Duodenal mucosa (tissue), 2 donors: ENCODE results near the gene SPACA7.

Source experiments
- H3K27ac ChIP-seq: one replicate; pipeline ENCODE4 v1.7.0; 2013; ENCODE audit warnings: low read depth, low read length
- H3K27me3 ChIP-seq, 2 donors: one replicate each; pipeline ENCODE4 v1.7.0; 2013; ENCODE audit warnings: low read length in 2 of 2, control low read depth in 1 of 2; ENCODE audit not compliant: insufficient read depth in 2 of 2, control insufficient read depth in 1 of 2
- H3K36me3 ChIP-seq, 2 donors: one replicate each; pipeline ENCODE4 v1.7.0; 2013; ENCODE audit warnings: low read length in 2 of 2, control low read depth in 1 of 2; ENCODE audit not compliant: insufficient read depth in 2 of 2, control insufficient read depth in 1 of 2
- H3K4me1 ChIP-seq, 2 donors: one replicate each; pipeline ENCODE4 v1.7.0; 2013; ENCODE audit warnings: low read length in 2 of 2, control low read depth in 1 of 2; ENCODE audit not compliant: insufficient read depth in 2 of 2, control insufficient read depth in 1 of 2
- H3K4me3 ChIP-seq, 2 donors: one replicate each; pipeline ENCODE4 v1.7.0; 2013; ENCODE audit warnings: low read length in 2 of 2, low read depth in 1 of 2
- H3K9ac ChIP-seq, 2 donors: one replicate each; pipeline ENCODE4 v1.7.0; 2013; ENCODE audit warnings: low read length in 2 of 2, low read depth in 1 of 2
- H3K9me3 ChIP-seq, 2 donors: one replicate each; pipeline ENCODE4 v1.7.0; 2013; ENCODE audit warnings: low read length in 2 of 2, control low read depth in 1 of 2; ENCODE audit not compliant: control insufficient read depth in 1 of 2

Gene SPACA7

GRCh38 chr13:112446867-112447266 lies 70.7 kb downstream of the SPACA7 start:
- Histone ChIP-seq H3K27me3 (peaks cover 6 to 22% of the 10 kb centered on the region in 2 donors), H3K9me3 (no peaks in the 10 kb centered on the region), H3K36me3 (no peaks in the 10 kb centered on the region)

DNA sequence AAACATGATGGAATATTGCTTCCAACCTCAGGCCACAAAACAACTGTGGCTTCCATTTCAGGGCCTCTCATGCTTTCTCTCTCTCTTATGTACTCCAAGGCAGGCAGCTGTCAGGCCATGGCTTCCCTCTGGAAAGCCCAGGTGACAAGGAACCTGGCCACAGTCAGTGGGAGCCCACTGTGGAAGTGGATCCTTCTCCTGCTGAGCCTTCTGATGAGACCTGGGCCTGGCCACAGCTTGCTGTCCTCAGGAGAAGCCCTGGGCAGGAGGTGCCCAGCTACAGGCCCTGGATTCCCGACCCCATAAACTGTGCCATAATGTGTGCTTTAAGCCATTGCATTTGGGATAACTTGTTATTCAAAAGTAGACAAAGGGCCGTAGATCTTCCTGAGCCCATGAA lies 71.2 kb downstream of the SPACA7 start:
- no peaks in the 10 kb centered on the region for H3K36me3 ChIP-seq
- H3K4me3 ChIP-seq, result no peak overlapping the region
- H3K9ac ChIP-seq, result no peak overlapping the region
- H3K4me1 ChIP-seq, result no peaks in the 10 kb centered on the region
- no peak overlapping the region for H3K27ac ChIP-seq
- peaks cover 6 to 22% of the 10 kb centered on the region in 2 donors for H3K27me3 ChIP-seq
- H3K9me3 ChIP-seq, result no peaks in the 10 kb centered on the region

More at GRCh38 chr13:112446867-112447266, 70.7 kb downstream of the SPACA7 start:
- no peak overlapping the region for H3K27ac ChIP-seq
- H3K4me1 ChIP-seq, result no peaks in the 10 kb centered on the region
- H3K9ac ChIP-seq, result no peak overlapping the region
- H3K4me3 ChIP-seq, result no peak overlapping the region

- H3K4me1 ChIP-seq, result no peaks in the 10 kb centered on the region
- no peak overlapping the region for H3K4me3 ChIP-seq
- no peaks in the 10 kb centered on the region for H3K9me3 ChIP-seq
- H3K27ac ChIP-seq, result no peak overlapping the region
- H3K36me3 ChIP-seq, result no peaks in the 10 kb centered on the region
- peaks cover 6 to 16% of the 10 kb centered on the region in 2 donors for H3K27me3 ChIP-seq
- no peak overlapping the region for H3K9ac ChIP-seq
Measured at GRCh38 chr13:112447761-112448603, 71.8 kb downstream of the SPACA7 start.

GRCh38 chr13:112448621-112449544 lies 72.7 kb downstream of the SPACA7 start:
- Histone ChIP-seq H3K9ac (no peak overlapping the region), H3K4me1 (no peaks in the 10 kb centered on the region), H3K36me3 (no peaks in the 10 kb centered on the region), H3K27ac (no peak overlapping the region), H3K9me3 (no peaks in the 10 kb centered on the region), H3K27me3 (peaks cover under 1 to 7% of the 10 kb centered on the region in 2 donors), H3K4me3 (no peak overlapping the region)

DNA sequence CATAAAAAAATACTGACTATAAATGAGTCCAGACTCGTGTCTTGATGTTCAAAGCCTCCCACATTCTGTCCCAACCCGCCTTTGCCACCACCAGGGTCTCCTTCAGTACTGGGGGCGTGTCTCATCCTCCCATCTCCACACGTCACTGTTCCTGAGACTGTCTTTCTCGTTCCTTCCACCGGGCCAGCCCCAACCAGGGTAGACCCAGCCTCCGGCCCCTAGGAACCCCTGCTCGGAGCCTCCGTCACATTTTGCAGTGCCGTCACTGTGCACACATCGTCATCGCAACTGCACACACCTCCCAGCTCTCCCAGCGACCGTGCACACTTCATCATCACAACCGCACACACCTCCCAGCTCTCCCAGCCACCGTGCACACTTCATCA lies 73.4 kb downstream of the SPACA7 start:
- Histone ChIP-seq H3K4me1 (no peaks in the 10 kb centered on the region), H3K27ac (no peak overlapping the region), H3K36me3 (no peaks in the 10 kb centered on the region), H3K9me3 (no peaks in the 10 kb centered on the region), H3K27me3 (peaks cover 0 to 4% of the 10 kb centered on the region in 2 donors), H3K9ac (no peak overlapping the region), H3K4me3 (no peak overlapping the region)

- Histone ChIP-seq H3K9me3 (no peaks in the 10 kb centered on the region), H3K36me3 (no peaks in the 10 kb centered on the region), H3K27ac (no peak overlapping the region), H3K4me3 (no peak overlapping the region), H3K27me3 (peaks cover 0 to 4% of the 10 kb centered on the region in 2 donors), H3K9ac (no peak overlapping the region), H3K4me1 (no peaks in the 10 kb centered on the region)
Measured at GRCh38 chr13:112450118-112450903, 74.2 kb downstream of the SPACA7 start.

- H3K36me3 ChIP-seq, result no peaks in the 10 kb centered on the region
- no peak overlapping the region for H3K4me3 ChIP-seq
- H3K27ac ChIP-seq, result no peak overlapping the region
- no peaks in the 10 kb centered on the region for H3K4me1 ChIP-seq
- H3K27me3 ChIP-seq, result peaks cover 0 to 1% of the 10 kb centered on the region in 2 donors
- no peak overlapping the region for H3K9ac ChIP-seq
- H3K9me3 ChIP-seq, result no peaks in the 10 kb centered on the region
Measured at GRCh38 chr13:112450904-112451240, 74.7 kb downstream of the SPACA7 start.

GRCh38 chr13:112451512-112452379 lies 75.6 kb downstream of the SPACA7 start:
- Histone ChIP-seq H3K27me3 (no peaks in the 10 kb centered on the region), H3K4me1 (no peaks in the 10 kb centered on the region), H3K9ac (no peak overlapping the region)

More at GRCh38 chr13:112451512-112452379, 75.6 kb downstream of the SPACA7 start:
- H3K9me3 ChIP-seq, result no peaks in the 10 kb centered on the region
- no peak overlapping the region for H3K27ac ChIP-seq
- no peak overlapping the region for H3K4me3 ChIP-seq
- H3K36me3 ChIP-seq, result no peaks in the 10 kb centered on the region
